NCI-H128 (cell line): ENCODE measurements around the gene CDKN1C.

ENCODE experiments used
- DNase-seq: peaks from one replicate; lab custom pipeline; 2025; ENCODE audit not compliant: unreplicated experiment; lab: John Stamatoyannopoulos, UW

The CDKN1C gene

GRCh38 chr11:2923446-2924375 is 38.1 kb upstream of the CDKN1C start:
- no peak for DNase-seq

DNA sequence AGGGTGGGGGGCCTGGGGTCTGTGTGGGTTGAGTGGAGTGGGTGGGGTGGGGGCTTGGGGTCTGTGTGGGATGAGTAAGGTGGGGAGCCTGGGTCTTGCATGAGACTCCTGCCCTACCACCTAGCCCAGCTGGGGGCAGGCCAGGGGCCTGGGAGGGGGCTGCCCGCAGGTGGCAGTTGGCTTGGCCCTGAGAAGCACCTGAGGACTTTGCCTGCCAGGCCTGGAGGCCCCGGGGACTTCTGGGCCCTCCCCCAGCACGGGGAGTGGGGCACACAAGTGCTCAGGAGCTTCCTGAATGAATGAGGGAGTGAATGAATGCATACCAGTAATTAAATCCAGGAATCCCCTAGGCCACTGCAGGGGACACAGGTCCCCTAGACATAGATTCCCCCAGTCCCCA is 37.1 kb upstream of the CDKN1C start:
- no peak for DNase-seq

- no peak for DNase-seq
Observed at GRCh38 chr11:2921742-2922493, 36.3 kb upstream of the CDKN1C start.

- no peak for DNase-seq
Observed at GRCh38 chr11:2921261-2921660, 35.7 kb upstream of the CDKN1C start.

DNA sequence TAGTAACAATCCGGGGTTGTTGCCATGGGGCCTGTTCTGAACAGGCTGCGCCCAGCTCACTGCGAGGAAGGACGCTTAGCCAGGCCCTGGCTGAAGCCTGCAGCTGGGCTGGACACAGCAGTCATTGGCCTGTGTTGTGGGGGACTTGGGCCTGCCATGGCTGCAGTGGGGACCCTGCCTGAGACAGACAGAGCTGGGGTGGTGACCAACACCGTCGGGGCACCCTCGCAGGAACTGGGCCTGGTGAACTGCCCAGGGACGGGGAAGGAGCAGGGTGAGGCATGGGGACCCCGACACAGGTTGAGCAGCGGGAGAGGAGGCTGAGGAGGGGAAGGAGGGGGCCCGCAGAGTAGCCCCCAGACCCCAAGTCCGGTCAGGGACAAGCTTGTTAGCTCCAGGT is 34.8 kb upstream of the CDKN1C start:
- DNase-seq, result no peak

DNA sequence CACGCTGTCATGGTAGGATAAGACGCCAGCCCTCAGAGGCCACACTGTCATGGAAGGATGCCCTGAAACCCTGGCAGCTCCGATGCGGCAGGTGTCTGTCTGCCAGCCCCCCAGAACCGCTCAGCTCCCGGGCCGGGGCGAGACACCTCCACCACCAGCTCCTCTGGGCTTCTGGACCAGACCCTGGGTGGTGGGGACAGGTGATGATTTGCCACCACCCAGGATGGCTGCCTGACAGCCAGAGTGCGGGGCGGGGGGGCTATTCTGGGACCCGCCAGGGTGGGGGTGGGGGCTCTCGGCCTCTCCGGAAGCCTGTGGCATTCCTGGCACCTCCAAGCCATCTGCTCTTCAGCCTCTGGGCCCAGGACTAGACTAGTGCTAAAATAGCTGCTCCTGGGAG is 34.3 kb upstream of the CDKN1C start:
- DNase-seq, result no peak

- no peak for DNase-seq
Observed at GRCh38 chr11:2919188-2919587, 33.6 kb upstream of the CDKN1C start.

DNA sequence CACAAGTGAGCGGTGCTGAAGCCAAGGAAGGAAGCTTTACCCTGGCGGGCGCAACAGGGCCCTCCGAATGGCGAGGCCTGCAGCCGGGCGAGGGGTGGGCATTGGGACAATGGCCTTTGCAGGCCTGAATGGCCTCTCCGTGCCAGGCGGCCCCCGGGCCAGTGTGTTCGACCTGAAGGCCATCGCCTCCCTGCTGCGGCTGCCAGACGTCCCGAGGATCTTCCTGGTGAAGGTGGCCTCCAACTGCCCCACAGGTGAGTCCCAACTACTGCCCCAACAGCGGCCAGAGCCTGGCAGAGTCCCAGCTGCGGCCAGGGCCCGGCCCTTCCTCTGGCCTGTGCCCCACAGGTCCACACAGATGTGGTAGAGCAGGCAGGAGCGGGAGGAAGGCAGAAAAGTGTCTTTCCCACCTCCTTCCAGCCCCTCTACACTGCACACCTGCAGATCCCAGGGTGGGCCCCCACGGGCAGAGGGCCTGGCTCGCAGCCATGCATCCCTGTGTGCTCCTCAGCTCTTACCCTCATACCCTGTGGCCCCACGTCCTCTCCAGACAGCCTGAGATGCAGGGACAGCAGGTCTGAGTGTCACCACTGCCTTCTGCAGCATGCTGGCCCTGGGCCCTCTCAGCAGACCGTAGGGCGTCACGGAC is 32.4 kb upstream of the CDKN1C start:
- DNase-seq, result no peak

DNA sequence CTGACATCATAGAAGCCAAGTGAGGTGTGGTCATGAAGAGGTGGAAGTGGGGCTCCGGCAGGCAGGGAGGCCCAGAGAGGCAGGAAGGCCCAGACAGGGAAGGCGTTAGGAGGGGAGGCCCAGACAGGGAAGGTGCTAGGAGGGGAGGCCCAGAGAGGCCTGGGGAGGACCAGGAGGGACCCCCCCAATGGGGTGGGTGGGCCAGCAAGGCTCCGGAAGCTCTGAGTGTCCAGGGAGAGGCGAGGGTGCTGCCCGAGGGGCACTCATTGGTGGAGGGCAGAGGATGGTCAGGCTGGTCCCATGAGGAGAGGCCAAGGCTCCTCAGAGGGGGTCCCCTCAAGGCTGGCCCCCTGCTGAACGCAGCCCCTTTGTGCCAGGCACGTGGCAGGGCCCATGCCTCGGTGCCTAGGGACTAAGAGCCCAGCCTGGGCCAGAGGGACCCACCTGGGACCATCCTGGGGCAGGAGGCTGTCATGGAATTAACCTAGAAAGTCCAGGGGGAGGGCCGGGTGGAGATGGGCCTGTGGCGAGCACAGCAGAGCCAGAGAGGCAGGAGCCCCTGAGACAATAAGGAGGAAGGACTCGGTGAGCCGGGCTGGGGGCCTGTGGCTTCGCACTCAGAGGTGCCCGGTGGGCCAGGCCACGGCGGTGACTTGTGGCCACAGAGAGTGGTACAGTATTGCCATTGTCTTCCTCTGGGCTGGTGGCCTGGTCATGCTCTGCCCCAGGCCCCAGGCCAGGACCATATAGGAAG is 31.5 kb upstream of the CDKN1C start:
- DNase-seq, result no peak

- no peak for DNase-seq
Observed at GRCh38 chr11:2916114-2916891, 30.7 kb upstream of the CDKN1C start.

DNA sequence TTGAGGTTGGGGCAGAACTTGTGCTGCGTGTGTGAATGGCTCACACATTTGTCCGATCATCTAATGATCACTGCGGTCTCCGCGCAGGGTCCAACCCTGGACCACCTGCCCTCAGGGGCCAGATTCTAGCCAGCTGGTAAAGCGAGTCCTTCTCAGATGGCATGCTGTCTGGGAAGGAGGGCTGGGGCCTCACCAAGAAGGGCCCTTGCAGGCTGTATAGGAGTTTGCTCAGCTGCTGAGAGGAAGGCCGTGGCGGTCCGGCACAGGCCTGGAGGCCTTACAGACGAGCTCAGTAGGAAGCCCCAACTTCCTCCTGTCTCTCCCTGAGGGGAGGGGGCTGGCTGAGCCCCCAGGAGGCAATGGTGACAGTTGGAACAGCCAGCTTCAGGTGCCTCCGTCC is 29.9 kb upstream of the CDKN1C start:
- no peak for DNase-seq

DNA sequence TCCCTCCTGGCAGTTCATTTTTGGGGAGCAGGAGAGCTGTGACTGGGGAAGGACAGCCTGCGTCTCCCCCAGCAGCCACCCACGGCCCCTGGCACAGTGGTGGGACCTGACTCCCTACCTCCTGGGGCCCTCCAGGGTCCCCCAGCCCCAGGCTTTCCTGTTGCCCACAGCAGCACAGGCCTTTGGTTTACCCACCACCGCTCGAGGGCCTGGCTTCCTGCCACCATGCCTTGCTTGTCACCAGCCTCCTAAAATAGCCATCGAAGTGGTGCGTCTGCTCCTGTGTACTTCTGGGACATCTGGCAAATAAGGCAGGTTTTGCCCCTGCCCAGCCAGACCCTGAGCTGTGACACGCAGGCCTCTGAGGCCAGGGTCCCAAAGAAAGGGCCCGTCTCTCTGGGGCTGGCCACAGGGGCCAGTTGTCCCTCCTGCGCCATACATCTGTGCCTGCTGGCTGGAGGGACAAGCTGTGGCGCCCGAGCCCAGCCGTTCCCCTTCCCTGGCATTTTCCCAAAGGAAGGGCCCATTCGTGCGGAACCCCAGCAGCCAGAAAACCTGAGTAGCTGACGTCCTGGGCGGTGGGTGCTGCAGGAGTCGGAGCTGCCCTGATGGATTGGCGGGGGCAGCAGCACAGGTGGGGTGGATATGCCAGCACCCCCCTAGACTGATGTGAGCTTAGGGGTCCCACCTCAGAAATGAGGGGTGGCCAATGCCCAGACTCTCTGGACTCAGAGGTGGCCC is 29.1 kb upstream of the CDKN1C start:
- no peak for DNase-seq

- no peak for DNase-seq
Observed at GRCh38 chr11:2913776-2914175, 28.2 kb upstream of the CDKN1C start.

DNA sequence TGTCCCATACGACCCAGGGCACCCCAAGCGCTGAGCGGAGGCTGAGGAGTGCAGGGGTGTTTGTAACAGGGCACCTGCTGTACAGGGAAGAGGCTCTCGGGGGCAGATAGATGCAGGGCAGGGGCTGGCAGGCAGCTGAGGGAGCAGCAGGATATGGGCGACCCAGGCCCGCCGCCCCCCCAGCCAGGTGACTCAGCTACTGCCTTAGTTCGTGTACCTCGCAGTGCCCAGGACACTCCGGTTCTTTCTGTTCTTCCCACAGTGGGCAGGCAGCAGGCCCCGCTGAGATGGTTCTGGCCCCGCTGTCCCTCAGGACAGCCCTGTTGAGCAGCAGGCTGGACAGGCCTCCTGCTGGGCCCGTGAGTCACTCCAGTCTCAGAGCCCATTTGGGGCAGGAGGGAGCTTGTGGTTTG is 27.4 kb upstream of the CDKN1C start:
- DNase-seq, result no peak

DNA sequence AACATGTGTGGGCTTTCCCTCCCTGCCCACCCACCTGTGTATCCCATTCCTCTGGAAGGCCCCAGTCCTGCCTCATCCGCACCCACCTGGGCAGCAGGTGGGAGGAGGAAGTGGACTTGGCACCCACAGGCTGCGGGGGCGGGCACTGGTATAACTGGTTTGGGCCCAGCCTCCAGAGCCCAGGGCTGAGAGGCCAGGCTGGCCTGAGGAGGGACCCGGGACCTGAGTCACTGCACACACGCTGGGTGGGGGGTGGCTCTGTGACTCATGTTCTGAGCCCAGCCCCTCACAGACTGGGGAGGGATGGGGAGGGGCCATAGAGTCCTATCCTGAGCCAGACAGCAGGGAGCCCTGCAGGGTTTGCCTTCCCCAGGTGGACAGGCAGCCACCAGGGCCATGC is 26.9 kb upstream of the CDKN1C start:
- DNase-seq, result no peak

DNA sequence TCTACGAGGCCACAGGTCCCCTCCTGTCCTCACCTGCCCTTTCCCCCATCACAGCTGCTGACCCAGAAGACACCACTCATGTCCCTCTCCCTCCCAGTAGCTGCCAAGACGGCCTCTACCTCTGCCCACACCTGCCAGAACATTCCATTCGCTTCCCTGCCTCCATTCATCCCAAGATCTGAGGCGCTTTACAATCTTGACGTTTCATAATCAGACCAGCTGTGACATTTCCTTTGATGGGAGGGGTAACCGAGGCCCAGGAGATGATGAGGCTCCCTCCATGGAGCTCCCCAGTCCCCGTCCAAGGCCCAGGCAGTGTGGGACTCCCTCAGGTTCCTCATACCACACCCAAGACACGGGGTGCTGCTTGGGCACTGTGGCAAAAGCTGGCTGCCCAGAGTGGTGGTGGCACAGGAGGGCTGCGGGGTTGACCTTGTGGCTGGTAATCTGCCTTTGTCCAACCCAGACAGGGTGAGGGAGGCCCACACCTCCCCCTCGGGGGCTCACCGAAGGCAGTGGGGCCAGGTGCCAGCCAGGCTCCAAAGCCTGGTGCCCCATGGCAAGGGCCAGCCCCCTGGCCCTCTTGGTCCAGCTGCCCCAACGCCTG is 26.3 kb upstream of the CDKN1C start:
- no peak for DNase-seq

DNA sequence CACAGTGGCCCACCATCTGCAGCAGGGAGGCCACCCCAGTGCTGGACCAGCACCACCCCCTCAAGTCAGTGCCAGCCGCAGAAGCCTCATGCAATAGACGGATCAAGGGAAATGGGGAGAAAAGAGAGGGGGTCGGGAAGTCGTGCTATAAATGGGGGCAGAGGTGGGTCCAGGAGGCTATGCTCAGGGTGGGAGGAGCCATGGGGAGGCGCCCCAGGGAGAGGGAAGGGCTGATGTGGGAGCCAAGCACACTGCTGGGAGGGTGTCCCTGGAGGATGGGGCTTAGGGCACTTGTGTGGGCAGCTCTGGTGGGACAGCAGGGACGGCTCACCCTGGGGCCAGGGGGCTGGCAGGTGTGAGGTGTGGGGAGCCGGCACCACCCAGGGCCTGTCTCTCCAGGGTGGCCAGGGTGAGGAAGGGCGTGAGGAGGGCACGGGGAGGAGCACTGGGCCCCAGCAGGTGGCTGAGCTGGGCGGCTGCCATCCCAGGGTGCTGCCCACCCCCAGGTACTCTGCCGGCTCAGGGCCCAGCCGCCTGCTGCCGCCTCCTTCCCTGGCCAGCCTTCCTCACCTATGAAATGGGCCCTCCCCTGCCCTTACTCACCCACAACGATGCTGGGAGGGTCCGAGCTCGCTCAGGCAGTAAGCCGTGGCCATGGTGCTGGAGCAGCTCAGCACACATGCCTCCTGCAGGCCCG is 25.7 kb upstream of the CDKN1C start:
- DNase-seq, result no peak

DNA sequence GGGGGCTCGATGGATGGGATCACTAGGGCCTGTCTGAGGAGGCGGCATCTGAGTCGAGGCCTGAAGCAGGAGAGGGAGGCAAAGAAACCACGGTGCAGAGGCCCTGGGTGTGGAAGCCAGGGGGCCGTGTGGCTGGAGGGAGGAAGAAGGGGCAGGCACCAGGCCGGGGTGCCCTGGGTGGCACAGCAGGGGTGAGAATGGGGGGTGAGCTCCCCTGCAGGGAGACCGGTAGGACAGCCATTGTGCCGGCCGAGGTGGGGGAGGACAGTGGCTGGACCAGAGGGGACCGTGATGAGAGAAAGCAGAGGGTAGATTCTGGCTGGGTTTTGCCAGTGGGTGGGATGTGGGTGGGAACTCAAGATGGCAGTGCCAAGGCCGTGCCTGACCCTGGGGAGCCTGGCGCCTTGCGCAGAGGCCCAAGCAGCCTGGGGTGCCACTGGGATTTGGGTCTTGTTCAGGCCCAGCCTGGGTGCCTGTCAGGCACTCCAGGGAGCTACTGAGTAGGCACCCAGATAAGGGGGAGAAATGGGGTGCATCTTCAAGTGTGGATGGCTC is 24.9 kb upstream of the CDKN1C start:
- no peak for DNase-seq
